NCI-H1105 (cell line): ENCODE data around the gene G6PC1.
"Not testable (repeated sequence)": the region's sequence is repeated elsewhere in the genome, so short reads cannot be mapped to it uniquely, and the experiment has no call there.

ENCODE experiments used
- DNase-seq: peaks from one replicate; lab custom pipeline; 2025; lab: John Stamatoyannopoulos, UW

G6PC1 gene

GRCh38 chr17:42873932-42874695, 26.5 kb upstream of the G6PC1 start:
- not testable (repeated sequence) for DNase-seq

- DNase-seq: no peak
Measured at GRCh38 chr17:42877037-42877436, 23.6 kb upstream of the G6PC1 start.

GRCh38 chr17:42878123-42878880, 22.3 kb upstream of the G6PC1 start:
- DNase-seq: no peak

GRCh38 chr17:42878924-42879595, 21.5 kb upstream of the G6PC1 start:
- no peak for DNase-seq

- DNase-seq: no peak
Measured at GRCh38 chr17:42879596-42879985, 21.0 kb upstream of the G6PC1 start.

GRCh38 chr17:42880776-42881310, 19.8 kb upstream of the G6PC1 start:
- DNase-seq: no peak

- not testable (repeated sequence) for DNase-seq
Measured at GRCh38 chr17:42881706-42882105, 18.9 kb upstream of the G6PC1 start.

- DNase-seq: no peak
Measured at GRCh38 chr17:42882166-42882565, 18.4 kb upstream of the G6PC1 start.

- DNase-seq: no peak
Measured at GRCh38 chr17:42883802-42884558, 16.6 kb upstream of the G6PC1 start.

- DNase-seq: not testable (repeated sequence)
Measured at GRCh38 chr17:42885806-42886205, 14.8 kb upstream of the G6PC1 start.

GRCh38 chr17:42886283-42887176, 14.1 kb upstream of the G6PC1 start:
- DNase-seq: no peak

- no peak for DNase-seq
Measured at GRCh38 chr17:42889809-42890208, 10.8 kb upstream of the G6PC1 start.

- DNase-seq: no peak
Measured at GRCh38 chr17:42891539-42892152, 9.0 kb upstream of the G6PC1 start.

- DNase-seq: no peak
Measured at GRCh38 chr17:42893359-42893758, 7.2 kb upstream of the G6PC1 start.

- no peak for DNase-seq
Measured at GRCh38 chr17:42894283-42895184, 6.1 kb upstream of the G6PC1 start.

- DNase-seq: no peak
Measured at GRCh38 chr17:42895185-42895555, 5.4 kb upstream of the G6PC1 start.

GRCh38 chr17:42898147-42898811, 2.3 kb upstream of the G6PC1 start:
- DNase-seq: no peak

GRCh38 chr17:42899981-42900380, 618 bp upstream of the G6PC1 start:
- not testable (repeated sequence) for DNase-seq
